Adipocyte (in vitro differentiated cells): ENCODE results near the gene MYRIP.

Experiments
- DNase-seq: peaks from one replicate; pipeline ENCODE4 v3.0.0-alpha.2; 2015; ENCODE audit warnings: low read depth
- H3K27me3 ChIP-seq: replicated peaks from 2 replicates; pipeline ENCODE4 v1.7.0; 2013; ENCODE audit warnings: mild to moderate bottlenecking, low read length, moderate library complexity; ENCODE audit not compliant: control insufficient read depth, insufficient read depth
- H3K36me3 ChIP-seq: 2 replicates; pipeline ENCODE4 v1.7.0; 2013; ENCODE audit warnings: low read length, mild to moderate bottlenecking, moderate library complexity; ENCODE audit not compliant: control insufficient read depth, insufficient read depth, severe bottlenecking
- H3K4me1 ChIP-seq: 2 replicates; pipeline ENCODE4 v1.7.0; 2013; ENCODE audit warnings: mild to moderate bottlenecking, low read length, moderate library complexity; ENCODE audit not compliant: control insufficient read depth, insufficient read depth
- H3K4me3 ChIP-seq: 2 replicates; pipeline ENCODE4 v1.7.0; 2013; ENCODE audit warnings: mild to moderate bottlenecking, low read length, moderate library complexity
- H3K9ac ChIP-seq: 2 replicates; pipeline ENCODE4 v1.7.0; 2013; ENCODE audit warnings: mild to moderate bottlenecking, low read length, moderate library complexity
- H3K9me3 ChIP-seq: 2 replicates; pipeline ENCODE4 v1.7.0; 2013; ENCODE audit warnings: mild to moderate bottlenecking, low read length, moderate library complexity; ENCODE audit not compliant: control insufficient read depth

Gene MYRIP

DNA sequence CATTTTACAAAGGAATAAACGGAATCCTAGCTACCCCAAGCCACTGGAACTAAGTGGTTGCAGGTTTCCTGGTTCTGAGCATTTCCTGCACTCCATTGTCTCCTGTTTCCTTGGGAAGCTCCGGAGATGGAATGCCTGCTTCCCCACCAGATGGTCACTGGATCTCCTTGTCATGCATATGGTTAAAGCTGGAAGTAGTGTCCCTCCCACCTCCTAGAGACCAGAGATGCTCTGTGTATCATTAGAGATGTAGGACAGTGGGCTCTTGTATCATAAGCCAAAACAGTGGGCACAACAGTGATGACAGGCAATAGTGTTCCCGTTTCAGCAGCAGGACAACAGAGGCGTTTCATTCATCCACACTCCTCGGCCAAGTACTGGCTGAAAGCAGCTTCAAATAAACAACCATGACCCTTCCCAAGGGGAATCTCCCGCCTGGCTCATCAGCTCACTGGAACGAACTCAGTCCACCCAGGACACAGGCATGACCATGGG is 363.9 kb downstream of the MYRIP start:
- H3K27me3 ChIP-seq = no peaks in the 10 kb centered on the region
- H3K9me3 ChIP-seq = no peaks in the 10 kb centered on the region
- H3K36me3 ChIP-seq = no peaks in the 10 kb centered on the region
- H3K4me1 ChIP-seq = peaks cover 10% of the 10 kb centered on the region
- H3K9ac ChIP-seq = no peak overlapping the region
- no peak overlapping the region for H3K4me3 ChIP-seq
- DNase-seq = no peak

DNA sequence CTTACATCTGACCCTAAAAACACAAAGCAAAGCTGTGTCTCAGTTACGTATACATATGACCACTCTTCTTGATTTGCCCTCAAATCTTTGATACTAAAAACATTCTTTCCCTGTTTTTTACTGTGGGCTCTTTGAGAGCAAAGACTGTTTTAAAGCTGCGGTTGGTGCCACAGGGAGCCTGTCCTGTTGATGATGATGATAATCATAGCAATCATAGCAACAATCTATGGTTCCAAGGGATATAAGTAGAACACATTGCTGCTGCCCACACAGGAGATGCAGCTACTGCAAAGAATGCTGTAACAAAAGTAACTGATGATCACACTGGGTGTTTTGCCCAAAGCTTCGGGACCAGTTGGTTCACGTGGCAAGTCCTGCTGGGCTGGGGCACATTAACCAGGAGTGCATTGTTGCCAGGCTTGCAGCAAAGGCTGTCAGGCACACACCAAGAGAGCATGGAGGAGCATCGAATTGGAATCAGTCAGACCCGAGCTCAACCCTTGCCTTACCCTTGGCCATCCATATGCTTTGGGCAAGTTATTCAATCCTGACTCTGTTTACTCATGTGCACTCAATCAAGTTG is 368.7 kb downstream of the MYRIP start:
- no peak overlapping the region for H3K9ac ChIP-seq
- no peaks in the 10 kb centered on the region for H3K36me3 ChIP-seq
- peaks cover 10% of the 10 kb centered on the region for H3K4me1 ChIP-seq
- no peak overlapping the region for H3K4me3 ChIP-seq
- no peaks in the 10 kb centered on the region for H3K9me3 ChIP-seq
- no peaks in the 10 kb centered on the region for H3K27me3 ChIP-seq
- no peak for DNase-seq

DNA sequence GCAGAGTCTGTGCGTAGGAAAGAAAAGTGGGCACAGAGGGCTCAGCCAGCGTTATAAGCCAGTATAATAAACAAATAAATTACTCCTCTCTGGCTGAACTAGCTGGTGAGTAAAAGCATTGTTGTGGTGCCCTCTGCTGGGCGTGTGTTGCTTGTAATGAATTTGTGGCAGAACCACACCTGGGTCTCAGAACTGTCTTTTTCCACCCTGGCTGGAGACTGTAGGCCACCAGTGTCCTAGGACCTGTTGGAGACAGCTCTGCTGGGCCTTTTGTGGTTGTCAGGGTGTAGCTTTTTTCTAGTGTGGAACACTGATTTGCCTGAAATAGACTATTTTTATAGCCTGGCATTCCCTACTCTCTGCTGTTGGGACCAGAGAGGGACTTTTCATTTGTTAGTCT is 369.6 kb downstream of the MYRIP start:
- peak; percentile 92 for DNase-seq
- no peaks in the 10 kb centered on the region for H3K36me3 ChIP-seq
- H3K27me3 ChIP-seq = no peaks in the 10 kb centered on the region
- H3K9me3 ChIP-seq = no peaks in the 10 kb centered on the region
- H3K4me3 ChIP-seq = no peak overlapping the region
- peaks cover 3% of the 10 kb centered on the region for H3K4me1 ChIP-seq
- H3K9ac ChIP-seq = no peak overlapping the region

DNA sequence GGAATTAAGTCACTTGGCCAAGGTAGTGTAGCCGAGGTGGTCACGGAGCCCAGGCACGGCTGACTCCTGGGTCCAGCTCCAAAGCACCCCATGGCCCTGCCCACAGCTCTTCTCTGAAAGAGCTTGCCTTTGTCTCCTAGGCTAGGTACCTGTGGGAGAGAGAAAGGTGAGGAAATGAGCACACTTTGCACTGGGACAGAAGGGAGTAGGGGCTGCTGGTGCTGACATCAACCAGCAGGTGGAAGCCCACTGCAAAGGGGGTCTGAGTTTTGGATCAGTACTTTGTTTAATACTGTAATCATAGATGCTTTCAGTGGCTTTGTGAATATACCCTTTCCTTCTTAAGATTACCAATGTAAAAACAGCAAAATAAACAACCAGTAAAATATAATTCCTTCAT is 371.8 kb downstream of the MYRIP start:
- DNase-seq = no peak
- no peak overlapping the region for H3K4me3 ChIP-seq
- H3K36me3 ChIP-seq = no peaks in the 10 kb centered on the region
- H3K9ac ChIP-seq = no peak overlapping the region
- H3K9me3 ChIP-seq = no peaks in the 10 kb centered on the region
- H3K4me1 ChIP-seq = no peaks in the 10 kb centered on the region
- H3K27me3 ChIP-seq = no peaks in the 10 kb centered on the region

GRCh38 chr3:40185029-40185695 is 375.8 kb downstream of the MYRIP start:
- Histone ChIP-seq H3K9ac (no peak overlapping the region), H3K27me3 (no peaks in the 10 kb centered on the region), H3K9me3 (no peaks in the 10 kb centered on the region), H3K4me1 (no peaks in the 10 kb centered on the region), H3K4me3 (no peak overlapping the region), H3K36me3 (no peaks in the 10 kb centered on the region)
- peak; percentile 29 for DNase-seq

- no peak for DNase-seq
These were observed 377.1 kb downstream of the MYRIP start for GRCh38 chr3:40186508-40186907.

GRCh38 chr3:40187945-40188344 is 378.5 kb downstream of the MYRIP start:
- H3K36me3 ChIP-seq = no peaks in the 10 kb centered on the region
- no peak overlapping the region for H3K9ac ChIP-seq
- no peak for DNase-seq
- H3K9me3 ChIP-seq = no peaks in the 10 kb centered on the region
- H3K4me3 ChIP-seq = no peak overlapping the region
- no peaks in the 10 kb centered on the region for H3K27me3 ChIP-seq
- H3K4me1 ChIP-seq = no peaks in the 10 kb centered on the region

More at GRCh38 chr3:40186508-40186907, 377.1 kb downstream of the MYRIP start:
- H3K9ac ChIP-seq = no peak overlapping the region
- H3K9me3 ChIP-seq = no peaks in the 10 kb centered on the region
- no peaks in the 10 kb centered on the region for H3K36me3 ChIP-seq
- H3K4me3 ChIP-seq = no peak overlapping the region
- no peaks in the 10 kb centered on the region for H3K4me1 ChIP-seq
- H3K27me3 ChIP-seq = no peaks in the 10 kb centered on the region

- DNase-seq = no peak
- H3K4me3 ChIP-seq = no peak overlapping the region
These were observed 379.7 kb downstream of the MYRIP start for GRCh38 chr3:40189118-40189517.

DNA sequence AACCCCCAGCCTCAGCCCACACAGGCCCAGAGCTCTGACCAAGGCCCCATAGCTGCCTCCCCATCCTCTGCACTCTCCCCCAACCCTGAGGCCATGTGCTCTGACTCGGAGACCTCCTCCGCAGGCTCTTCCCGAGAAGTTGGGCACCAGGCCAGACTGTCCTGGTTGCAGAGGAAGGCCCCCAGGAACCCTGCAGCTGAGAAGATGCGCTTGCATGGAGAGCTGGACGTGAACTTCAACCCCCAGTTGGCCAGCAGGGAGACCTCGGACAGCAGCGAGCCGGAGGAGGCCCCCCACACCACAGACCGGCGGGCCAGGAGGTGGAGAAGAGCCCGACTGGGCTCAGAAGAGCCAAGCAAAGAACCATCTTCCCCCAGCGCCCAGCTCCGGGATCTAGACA is 380.6 kb downstream of the MYRIP start:
- DNase-seq = no peak
- no peaks in the 10 kb centered on the region for H3K27me3 ChIP-seq
- no peaks in the 10 kb centered on the region for H3K9me3 ChIP-seq

More at GRCh38 chr3:40189118-40189517, 379.7 kb downstream of the MYRIP start:
- Histone ChIP-seq H3K9me3 (no peaks in the 10 kb centered on the region), H3K27me3 (no peaks in the 10 kb centered on the region), H3K9ac (no peak overlapping the region), H3K4me1 (no peaks in the 10 kb centered on the region), H3K36me3 (no peaks in the 10 kb centered on the region)

DNA sequence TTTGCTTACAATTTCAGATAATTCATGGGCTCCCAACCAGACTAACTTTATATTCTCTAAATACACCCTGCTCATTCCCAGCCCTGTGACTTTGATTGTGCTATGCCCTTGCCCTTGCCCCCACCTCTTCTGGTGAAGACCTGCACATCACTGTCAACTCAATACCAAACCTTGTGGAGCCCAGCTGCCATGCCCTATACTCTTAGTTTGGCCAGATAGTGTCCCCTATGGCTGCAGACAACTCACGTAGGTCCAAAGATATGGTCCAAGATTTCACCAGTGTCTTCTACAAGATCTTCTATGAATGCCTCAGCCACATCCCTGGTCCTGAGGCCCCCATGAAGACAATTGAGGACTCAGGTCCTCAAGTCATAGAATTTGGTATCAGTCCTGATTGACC is 381.8 kb downstream of the MYRIP start:
- Histone ChIP-seq H3K4me1 (no peaks in the 10 kb centered on the region), H3K9me3 (no peaks in the 10 kb centered on the region), H3K4me3 (no peak overlapping the region), H3K36me3 (no peaks in the 10 kb centered on the region), H3K9ac (no peak overlapping the region), H3K27me3 (no peaks in the 10 kb centered on the region)
- DNase-seq = no peak

More for the DNA sequence above, 380.6 kb downstream of the MYRIP start:
- no peak overlapping the region for H3K4me3 ChIP-seq
- no peak overlapping the region for H3K9ac ChIP-seq
- H3K36me3 ChIP-seq = no peaks in the 10 kb centered on the region
- no peaks in the 10 kb centered on the region for H3K4me1 ChIP-seq

- peak; percentile 82 for DNase-seq
- no peak overlapping the region for H3K4me3 ChIP-seq
These were observed 382.5 kb downstream of the MYRIP start for GRCh38 chr3:40191850-40192448.

More at GRCh38 chr3:40191850-40192448, 382.5 kb downstream of the MYRIP start:
- Histone ChIP-seq H3K36me3 (no peaks in the 10 kb centered on the region), H3K4me1 (no peaks in the 10 kb centered on the region), H3K27me3 (no peaks in the 10 kb centered on the region), H3K9ac (no peak overlapping the region), H3K9me3 (no peaks in the 10 kb centered on the region)
